Trophoblast cell (in vitro differentiated cells and primary cell): ENCODE results near the gene LITAF.
A peak's percentile ranks its signal among the peaks of the same experiment; 100 is the strongest.

Experiments
- DNase-seq, 2 donors: peaks; one replicate each; pipeline ENCODE4 v3.0.0-alpha.2; 2016
- H2AFZ ChIP-seq: 2 replicates; pipeline ENCODE4 v1.6.1; 2013; ENCODE audit warnings: low read length, moderate library complexity, mild to moderate bottlenecking; ENCODE audit not compliant: insufficient read depth, poor library complexity
- H2AK5ac ChIP-seq: 2 replicates; pipeline ENCODE4 v1.6.1; 2013; ENCODE audit warnings: mild to moderate bottlenecking, low read length
- H2BK120ac ChIP-seq: 2 replicates; pipeline ENCODE4 v1.6.1; 2013; ENCODE audit warnings: low read length, mild to moderate bottlenecking, moderate library complexity; ENCODE audit not compliant: insufficient read depth, poor library complexity
- H2BK12ac ChIP-seq: 2 replicates; pipeline ENCODE4 v1.6.1; 2013; ENCODE audit warnings: mild to moderate bottlenecking, low read length, moderate library complexity
- H2BK5ac ChIP-seq: 2 replicates; pipeline ENCODE4 v1.6.1; 2013; ENCODE audit warnings: low read length, low read depth, moderate library complexity, mild to moderate bottlenecking; ENCODE audit not compliant: poor library complexity
- H3K14ac ChIP-seq: 2 replicates; pipeline ENCODE4 v1.6.1; 2013; ENCODE audit warnings: mild to moderate bottlenecking, low read length
- H3K18ac ChIP-seq: 2 replicates; pipeline ENCODE4 v1.6.1; 2013; ENCODE audit warnings: mild to moderate bottlenecking, low read length
- H3K23ac ChIP-seq: 2 replicates; pipeline ENCODE4 v1.6.1; 2013; ENCODE audit warnings: low read length
- H3K27ac ChIP-seq: 2 replicates; pipeline ENCODE4 v1.5.1; 2013; ENCODE audit warnings: low read depth, mild to moderate bottlenecking, inconsistent platforms, low read length, moderate library complexity
- H3K27me3 ChIP-seq: 2 replicates; pipeline ENCODE4 v1.6.1; 2013; ENCODE audit warnings: inconsistent platforms, mild to moderate bottlenecking, low read length, moderate library complexity; ENCODE audit not compliant: insufficient read depth
- H3K36me3 ChIP-seq, 2 experiments: 1 replicate in 1 of 2; 2 replicates in 1 of 2; pipeline ENCODE4 v1.6.1; 2013; ENCODE audit warnings: low read length in 2 of 2, mild to moderate bottlenecking in 2 of 2, moderate library complexity in 1 of 2; ENCODE audit not compliant: insufficient read depth in 2 of 2, control insufficient read depth in 1 of 2
- H3K4ac ChIP-seq: 2 replicates; pipeline ENCODE4 v1.6.1; 2013; ENCODE audit warnings: low read depth, mild to moderate bottlenecking, low read length, moderate library complexity
- H3K4me1 ChIP-seq, 2 experiments: 1 replicate in 1 of 2; 2 replicates in 1 of 2; pipeline ENCODE4 v1.6.1; 2013; ENCODE audit warnings: low read length in 2 of 2, mild to moderate bottlenecking in 2 of 2, moderate library complexity in 1 of 2; ENCODE audit not compliant: insufficient read depth in 2 of 2, control insufficient read depth in 1 of 2
- H3K4me2 ChIP-seq: 2 replicates; pipeline ENCODE4 v1.6.1; 2013; ENCODE audit warnings: inconsistent platforms, mild to moderate bottlenecking, low read length, moderate library complexity
- H3K4me3 ChIP-seq: 2 replicates; pipeline ENCODE4 v1.5.1; 2013; ENCODE audit warnings: mild to moderate bottlenecking, low read depth, low read length, inconsistent platforms
- H3K79me1 ChIP-seq: one replicate; pipeline ENCODE4 v1.6.1; 2013; ENCODE audit warnings: low read length
- H3K79me2 ChIP-seq: 2 replicates; pipeline ENCODE4 v1.6.1; 2013; ENCODE audit warnings: low read length, mild to moderate bottlenecking; ENCODE audit not compliant: control insufficient read depth, insufficient read depth, poor library complexity
- H3K9ac ChIP-seq: 2 replicates; pipeline ENCODE4 v1.6.1; 2013; ENCODE audit warnings: mild to moderate bottlenecking, low read length
- H3K9me3 ChIP-seq: 2 replicates; pipeline ENCODE4 v1.6.1; 2013; ENCODE audit warnings: low read depth, mild to moderate bottlenecking, control low read depth, inconsistent platforms, low read length; ENCODE audit not compliant: insufficient read depth
- H4K12ac ChIP-seq: 2 replicates; pipeline ENCODE4 v1.6.1; 2013; ENCODE audit warnings: low read depth, mild to moderate bottlenecking, low read length, moderate library complexity
- H4K8ac ChIP-seq: 2 replicates; pipeline ENCODE4 v1.6.1; 2013; ENCODE audit warnings: low read depth, mild to moderate bottlenecking, low read length, moderate library complexity
- H4K91ac ChIP-seq: one replicate; pipeline ENCODE4 v1.6.1; 2013; ENCODE audit warnings: low read depth, mild to moderate bottlenecking, low read length, moderate library complexity
- WGBS: extraction: QIAGEN DNeasy Blood & Tissue Kit; methylation state at CpG from one replicate; pipeline ENCODE4 v1.1.7; 2013; ENCODE audit warnings: missing lambda C conversion rate; ENCODE audit not compliant: insufficient read length, insufficient coverage; ENCODE audit errors: extremely low coverage; 5-methylcytosine and 5-hydroxymethylcytosine counted together

Gene LITAF

DNA sequence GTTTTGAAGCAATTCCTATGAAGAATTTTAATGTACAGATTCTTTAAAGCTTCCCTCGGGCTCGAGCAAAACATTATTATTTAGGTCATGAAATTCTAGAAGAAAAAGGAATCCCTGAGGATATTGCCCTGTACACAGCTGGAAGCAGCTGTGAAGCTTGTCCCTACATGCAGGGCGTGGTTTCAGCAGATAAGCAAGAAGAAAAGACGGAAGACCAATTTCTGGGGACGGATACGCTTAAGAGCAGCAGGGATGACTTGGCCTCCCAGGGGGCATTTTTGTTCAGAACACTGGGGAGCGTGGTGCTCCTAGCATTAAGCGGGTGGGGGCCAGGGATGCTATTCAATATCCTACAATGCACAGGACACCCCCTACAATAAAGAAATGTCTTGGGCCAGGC lies 34.3 kb downstream of the LITAF start:
- no peak overlapping the region for H3K14ac ChIP-seq
- H2BK5ac ChIP-seq, result no peak overlapping the region
- H4K12ac ChIP-seq, result no peak overlapping the region
- no peak overlapping the region for H3K23ac ChIP-seq
- H3K4ac ChIP-seq, result no peak overlapping the region
- H2AK5ac ChIP-seq, result no peak overlapping the region
- H3K27me3 ChIP-seq, result no peaks in the 10 kb centered on the region
- no peak overlapping the region for H2BK12ac ChIP-seq
- DNase-seq, result no peak
- no peak overlapping the region for H2BK120ac ChIP-seq
- H3K4me2 ChIP-seq, result no peak overlapping the region
- no peaks in the 10 kb centered on the region for H3K79me2 ChIP-seq
- WGBS, result no CpG with 5 or more reads among the region's 8 CpGs
- no peak overlapping the region for H2AFZ ChIP-seq
- H4K91ac ChIP-seq, result no peak overlapping the region
- no peak overlapping the region for H3K4me3 ChIP-seq
- H3K27ac ChIP-seq, result no peak overlapping the region
- no peaks in the 10 kb centered on the region for H3K79me1 ChIP-seq
- no peak overlapping the region for H3K18ac ChIP-seq
- peaks cover 6% of the 10 kb centered on the region for H3K9me3 ChIP-seq
- peaks cover 36 to 57% of the 10 kb centered on the region in 2 experiments for H3K36me3 ChIP-seq
- H3K9ac ChIP-seq, result no peak overlapping the region
- H3K4me1 ChIP-seq, result no peaks in the 10 kb centered on the region
- H4K8ac ChIP-seq, result no peak overlapping the region

- H3K36me3 ChIP-seq, result peaks cover 36 to 57% of the 10 kb centered on the region in 2 experiments
- no peak for DNase-seq
- H3K4me3 ChIP-seq, result no peak overlapping the region
- H3K23ac ChIP-seq, result no peak overlapping the region
- no peak overlapping the region for H4K91ac ChIP-seq
- no peaks in the 10 kb centered on the region for H3K27me3 ChIP-seq
- H2BK120ac ChIP-seq, result no peak overlapping the region
- H3K79me2 ChIP-seq, result no peaks in the 10 kb centered on the region
- WGBS, result no CpG with 5 or more reads among the region's 3 CpGs
- no peak overlapping the region for H3K9ac ChIP-seq
- H3K18ac ChIP-seq, result no peak overlapping the region
- no peak overlapping the region for H2BK5ac ChIP-seq
- no peak overlapping the region for H2AK5ac ChIP-seq
- no peak overlapping the region for H2BK12ac ChIP-seq
- no peaks in the 10 kb centered on the region for H3K4me1 ChIP-seq
- peaks cover 6% of the 10 kb centered on the region for H3K9me3 ChIP-seq
- no peak overlapping the region for H4K12ac ChIP-seq
- H4K8ac ChIP-seq, result no peak overlapping the region
- H3K4me2 ChIP-seq, result no peak overlapping the region
- H3K27ac ChIP-seq, result no peak overlapping the region
- no peak overlapping the region for H3K4ac ChIP-seq
- H3K79me1 ChIP-seq, result no peaks in the 10 kb centered on the region
- no peak overlapping the region for H2AFZ ChIP-seq
- no peak overlapping the region for H3K14ac ChIP-seq
Measured at GRCh38 chr16:11551842-11552241, 34.9 kb downstream of the LITAF start.

DNA sequence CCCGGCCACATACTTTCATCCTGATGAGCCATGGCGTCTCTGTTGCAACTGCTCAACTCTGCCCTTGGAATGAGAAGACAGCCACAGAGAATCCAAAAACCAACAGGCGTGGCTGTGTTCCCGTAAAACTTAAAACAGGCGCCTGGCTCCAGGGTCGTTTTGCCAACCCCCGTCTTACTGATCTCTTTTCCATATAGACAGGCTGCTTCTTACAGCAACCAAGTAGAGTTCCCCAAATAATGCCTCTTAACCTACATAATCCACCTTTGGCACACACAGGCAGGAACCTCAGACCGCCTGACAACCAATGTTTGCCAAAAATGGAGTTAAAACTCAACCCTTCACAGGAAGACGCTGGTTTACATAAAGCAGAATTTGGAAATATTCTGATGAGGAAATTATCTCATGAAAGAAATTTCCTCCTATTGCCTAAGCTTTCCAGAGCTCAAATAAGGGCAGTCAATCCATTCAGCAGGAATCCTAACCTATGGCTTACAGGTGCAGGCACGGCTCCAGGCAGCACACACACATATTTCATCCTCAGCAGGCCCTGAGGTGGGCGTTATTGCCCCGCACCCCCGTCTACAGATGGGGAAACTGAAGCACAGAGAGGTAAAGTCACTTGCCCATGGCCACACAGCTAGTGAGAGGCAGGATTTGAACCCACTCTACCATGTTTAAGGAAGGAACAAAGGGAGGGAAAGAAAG lies 35.8 kb downstream of the LITAF start:
- Histone ChIP-seq H3K4me1 (no peaks in the 10 kb centered on the region), H3K27me3 (no peaks in the 10 kb centered on the region)

DNA sequence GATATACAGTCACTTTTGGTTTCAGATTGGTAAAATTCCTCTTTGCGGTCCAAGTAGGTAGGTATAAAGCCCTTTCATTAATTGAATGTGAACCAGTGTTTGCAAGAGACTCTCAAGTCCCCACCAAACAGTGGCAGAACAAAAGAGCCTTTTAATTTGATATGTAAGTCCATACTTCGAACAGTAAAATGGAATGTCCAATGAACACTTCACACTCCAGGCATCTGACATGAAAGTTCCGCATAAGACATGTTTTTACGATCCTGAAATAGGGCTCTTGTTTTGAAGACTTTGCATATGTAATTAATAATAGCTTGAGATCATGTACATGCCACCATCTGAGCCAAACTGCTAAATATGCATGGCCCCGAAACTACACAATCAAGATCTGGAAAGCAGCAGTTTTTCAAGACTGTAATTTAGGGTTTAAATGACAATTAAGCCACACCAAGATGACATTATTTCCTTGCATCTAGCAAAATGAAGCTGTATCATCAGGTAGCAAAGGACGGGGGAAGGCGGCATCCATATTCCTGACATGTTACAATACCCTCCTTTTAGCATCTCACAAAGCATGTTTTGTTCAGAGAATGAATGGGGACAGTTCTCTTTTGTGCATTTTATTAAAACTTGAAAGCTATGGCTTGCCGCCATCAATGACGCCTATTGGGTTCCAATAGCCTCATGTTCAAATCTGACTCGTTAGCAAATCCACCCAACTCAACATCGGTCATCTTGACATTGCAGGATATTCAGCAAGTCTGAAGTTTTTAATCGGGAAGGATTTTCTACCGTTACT lies 39.4 kb downstream of the LITAF start:
- Histone ChIP-seq H4K91ac (no peak overlapping the region), H3K4ac (no peak overlapping the region), H2BK12ac (no peak overlapping the region), H3K36me3 (peaks cover 10 to 23% of the 10 kb centered on the region in 2 experiments), H4K8ac (no peak overlapping the region), H3K4me3 (no peak overlapping the region), H2AK5ac (no peak overlapping the region), H2BK120ac (no peak overlapping the region), H4K12ac (no peak overlapping the region), H2AFZ (no peak overlapping the region), H3K27me3 (no peaks in the 10 kb centered on the region), H3K4me1 (peaks cover 0 to 2% of the 10 kb centered on the region in 2 experiments), H3K14ac (no peak overlapping the region), H3K27ac (no peak overlapping the region), H3K79me2 (no peaks in the 10 kb centered on the region), H2BK5ac (no peak overlapping the region), H3K79me1 (no peaks in the 10 kb centered on the region), H3K4me2 (no peak overlapping the region), H3K23ac (no peak overlapping the region), H3K9me3 (peaks cover 2% of the 10 kb centered on the region), H3K9ac (no peak overlapping the region), H3K18ac (no peak overlapping the region)
- WGBS, result no CpG with 5 or more reads among the region's 13 CpGs
- no peak for DNase-seq

More for the DNA sequence above, 35.8 kb downstream of the LITAF start:
- H3K23ac ChIP-seq, result no peak overlapping the region
- H4K91ac ChIP-seq, result no peak overlapping the region
- no peak overlapping the region for H3K27ac ChIP-seq
- no peak overlapping the region for H3K9ac ChIP-seq
- H2BK12ac ChIP-seq, result no peak overlapping the region
- H3K18ac ChIP-seq, result no peak overlapping the region
- H3K79me2 ChIP-seq, result no peaks in the 10 kb centered on the region
- H3K79me1 ChIP-seq, result no peaks in the 10 kb centered on the region
- no peak overlapping the region for H3K14ac ChIP-seq
- H2AK5ac ChIP-seq, result no peak overlapping the region
- no peak overlapping the region for H3K4me2 ChIP-seq
- DNase-seq, result peak; percentile 54 to 63
- no peak overlapping the region for H2BK120ac ChIP-seq
- H4K12ac ChIP-seq, result no peak overlapping the region
- no peak overlapping the region for H4K8ac ChIP-seq
- no peak overlapping the region for H3K4ac ChIP-seq
- WGBS, result no CpG with 5 or more reads among the region's 13 CpGs
- H3K36me3 ChIP-seq, result peaks cover 30 to 51% of the 10 kb centered on the region in 2 experiments
- H2AFZ ChIP-seq, result no peak overlapping the region
- H3K4me3 ChIP-seq, result no peak overlapping the region
- H3K9me3 ChIP-seq, result peaks cover 1% of the 10 kb centered on the region
- H2BK5ac ChIP-seq, result no peak overlapping the region
